H1 (cell line): Measurements from ENCODE around the gene RAD51B. TPM values are rescaled to one million over a fixed set of nuclear protein-coding genes. Genes with fewer than 3 reads are reported as not detected.

Experiments
- CTCF ChIA-PET: fragments of 300-600 bp; sonication (Branson Sonifier 250); formaldehyde crosslinking; loops from one replicate; lab custom pipeline; 2021; ENCODE audit not compliant: partially characterized antibody; lab: Charles Lee
- POLR2A ChIA-PET: fragments of 300-600 bp; sonication (Branson Sonifier 250); formaldehyde crosslinking; loops from one replicate; lab custom pipeline; 2021; ENCODE audit warnings: inconsistent platforms; ENCODE audit not compliant: partially characterized antibody; lab: Charles Lee
- DNase-seq, 2 experiments: peaks; one replicate each; pipeline versions ENCODE4 v3.0.0 to v3.0.0-alpha.2; 2010 to 2022; ENCODE audit warnings: low spot score in 2 of 2, low read depth in 1 of 2, mixed read lengths in 1 of 2
- FAIRE-seq: peaks from 2 replicates; lab custom pipeline; 2011; peaks lifted over from hg19 to GRCh38; lab: Jason Lieb, UNC
- H2AFZ ChIP-seq: 2 replicates; pipeline ENCODE4 v1.8.1; 2012; ENCODE audit warnings: low read length, inconsistent platforms
- H2AK5ac ChIP-seq: 2 replicates; pipeline ENCODE4 v1.6.1; 2013; ENCODE audit warnings: low read depth, low read length
- H2BK120ac ChIP-seq: replicated peaks from 2 replicates; pipeline ENCODE3; 2013; ENCODE audit warnings: low read depth, low read length, inconsistent platforms
- H2BK12ac ChIP-seq: 2 replicates; pipeline ENCODE4 v1.6.1; 2013; ENCODE audit warnings: low read depth, low read length
- H2BK15ac ChIP-seq: 2 replicates; pipeline ENCODE4 v1.6.1; 2013; ENCODE audit warnings: low read length
- H2BK20ac ChIP-seq: 2 replicates; pipeline ENCODE4 v1.6.1; 2013; ENCODE audit warnings: low read length
- H2BK5ac ChIP-seq: 2 replicates; pipeline ENCODE4 v1.6.1; 2013; ENCODE audit warnings: low read depth, low read length
- H3K14ac ChIP-seq: 2 replicates; pipeline ENCODE4 v1.6.1; 2013; ENCODE audit warnings: inconsistent platforms; ENCODE audit not compliant: insufficient read length
- H3K18ac ChIP-seq: 2 replicates; pipeline ENCODE4 v1.6.1; 2013; ENCODE audit warnings: low read length; ENCODE audit errors: extremely low read depth
- H3K23ac ChIP-seq: 2 replicates; pipeline ENCODE4 v1.6.1; 2013; ENCODE audit warnings: inconsistent platforms; ENCODE audit not compliant: insufficient read length
- H3K23me2 ChIP-seq: 2 replicates; pipeline ENCODE4 v1.6.1; 2013; ENCODE audit warnings: low read depth, low read length
- H3K27ac ChIP-seq: 2 replicates; pipeline ENCODE4 v1.6.1; 2011; ENCODE audit warnings: low read depth, low read length, inconsistent platforms
- H3K27me3 ChIP-seq, 4 experiments: replicated peaks in 1 of 4; 1 replicate in 1 of 4; 2 replicates in 3 of 4; pipeline versions ENCODE4 v1.6.1 to v1.8.1; 2011 to 2013; ENCODE audit warnings: low read length in 3 of 4, mild to moderate bottlenecking in 3 of 4, inconsistent platforms in 2 of 4, mixed read lengths in 2 of 4, moderate library complexity in 1 of 4; ENCODE audit not compliant: control insufficient read depth in 3 of 4, insufficient read depth in 3 of 4; ENCODE audit errors: extremely low read depth in 1 of 4
- H3K36me3 ChIP-seq, 4 experiments: 2 replicates each; pipeline versions ENCODE4 v1.6.1 to v1.8.1; 2011 to 2013; ENCODE audit warnings: mild to moderate bottlenecking in 4 of 4, low read length in 3 of 4, moderate library complexity in 2 of 4, control low read depth in 1 of 4, inconsistent platforms in 1 of 4; ENCODE audit not compliant: insufficient read depth in 4 of 4, control insufficient read depth in 2 of 4
- H3K4ac ChIP-seq: replicated peaks from 2 replicates; pipeline ENCODE3; 2013; ENCODE audit warnings: low read length, low read depth, mixed read lengths, inconsistent platforms; ENCODE audit not compliant: insufficient read length
- H3K4me1 ChIP-seq, 4 experiments: replicated peaks in 1 of 4; 1 replicate in 1 of 4; 2 replicates in 3 of 4; pipeline versions ENCODE4 v1.6.1 to v1.8.1; 2011 to 2013; ENCODE audit warnings: low read length in 3 of 4, inconsistent platforms in 2 of 4, mixed read lengths in 1 of 4; ENCODE audit not compliant: insufficient read depth in 4 of 4, control insufficient read depth in 3 of 4
- H3K4me2 ChIP-seq, 2 experiments: 2 replicates each; pipeline versions ENCODE4 v1.6.1 to v1.8.1; 2011 to 2013; ENCODE audit warnings: low read depth in 2 of 2, low read length in 2 of 2, control low read depth in 1 of 2, inconsistent platforms in 1 of 2, mild to moderate bottlenecking in 1 of 2; ENCODE audit not compliant: insufficient read depth in 1 of 2
- H3K4me3 ChIP-seq, 4 experiments: fragments of 200-600, 300-600 bp in 1 of 4; sonication (generic), shearing (Covaris generic), sonication (Bioruptor Twin) in 1 of 4; 2 replicates each; pipeline versions ENCODE4 v1.5.1 to v1.8.1; 2011 to 2016; ENCODE audit warnings: low read length in 4 of 4, low read depth in 3 of 4, control low read depth in 2 of 4, inconsistent platforms in 2 of 4, mild to moderate bottlenecking in 2 of 4, mixed read lengths in 1 of 4, moderate library complexity in 1 of 4; ENCODE audit not compliant: insufficient read depth in 2 of 4; ENCODE audit errors: extremely low read depth in 1 of 4
- H3K56ac ChIP-seq: replicated peaks from 2 replicates; pipeline ENCODE3; 2013; ENCODE audit warnings: low read depth, mild to moderate bottlenecking, mixed read lengths, low read length, inconsistent platforms; ENCODE audit not compliant: insufficient read length
- H3K79me1 ChIP-seq: 2 replicates; pipeline ENCODE4 v1.6.1; 2013; ENCODE audit warnings: low read depth, low read length, control low read depth
- H3K79me2 ChIP-seq, 2 experiments: 2 replicates each; pipeline versions ENCODE4 v1.6.1 to v1.8.1; 2012 to 2013; ENCODE audit warnings: low read length in 2 of 2, mild to moderate bottlenecking in 2 of 2, inconsistent platforms in 1 of 2; ENCODE audit not compliant: insufficient read depth in 2 of 2, control insufficient read depth in 1 of 2
- H3K9ac ChIP-seq, 4 experiments: replicated peaks in 1 of 4; 1 replicate in 1 of 4; 2 replicates in 3 of 4; pipeline versions ENCODE4 v1.6.1 to v1.8.1; 2011 to 2013; ENCODE audit warnings: low read depth in 3 of 4, low read length in 3 of 4, control low read depth in 2 of 4, mild to moderate bottlenecking in 2 of 4, moderate library complexity in 2 of 4, inconsistent platforms in 1 of 4; ENCODE audit errors: extremely low read depth in 1 of 4
- H3K9me3 ChIP-seq, 2 experiments: 2 replicates each; pipeline versions ENCODE4 v1.6.1 to v1.8.1; 2012 to 2013; ENCODE audit warnings: mild to moderate bottlenecking in 2 of 2, moderate library complexity in 2 of 2, control low read depth in 1 of 2, inconsistent platforms in 1 of 2, low read depth in 1 of 2, low read length in 1 of 2, mixed read lengths in 1 of 2; ENCODE audit not compliant: insufficient read depth in 2 of 2
- H4K20me1 ChIP-seq, 2 experiments: replicated peaks in 1 of 2; 2 replicates each; pipeline versions ENCODE3 to v1.8.1; 2011 to 2013; ENCODE audit warnings: inconsistent platforms in 2 of 2, low read length in 2 of 2, mild to moderate bottlenecking in 1 of 2; ENCODE audit not compliant: insufficient read depth in 2 of 2, control insufficient read depth in 1 of 2
- H4K5ac ChIP-seq: 2 replicates; pipeline ENCODE4 v1.6.1; 2013; ENCODE audit warnings: low read length, low read depth, mixed read lengths, inconsistent platforms; ENCODE audit not compliant: insufficient read length
- H4K8ac ChIP-seq: 2 replicates; pipeline ENCODE4 v1.8.0; 2013; ENCODE audit warnings: mild to moderate bottlenecking, moderate library complexity, low read length, inconsistent platforms; ENCODE audit not compliant: insufficient read depth; ENCODE audit errors: extremely low read depth
- H4K91ac ChIP-seq: replicated peaks from 2 replicates; pipeline ENCODE3; 2013; ENCODE audit warnings: low read length, mixed read lengths, inconsistent platforms; ENCODE audit not compliant: insufficient read length
- BCL11A ChIP-seq, 2 experiments: IDR thresholded peaks; one replicate each; pipeline ENCODE4 v1.6.1; 2011; ENCODE audit warnings: low read depth in 2 of 2, low read length in 2 of 2, mild to moderate bottlenecking in 2 of 2
- CBX5 ChIP-seq: fragments of 300-800, 300-1000 bp; sonication (generic); IDR thresholded peaks from 2 replicates; pipeline ENCODE4 v1.7.1; 2016; ENCODE audit warnings: antibody characterized with exemption, low read length, low read depth
- CEBPB ChIP-seq: IDR thresholded peaks from 2 replicates; pipeline ENCODE4 v1.6.1; 2012; ENCODE audit warnings: low read depth, low read length
- EP300 ChIP-seq, 2 experiments: IDR thresholded peaks; 1 replicate in 1 of 2; 2 replicates in 1 of 2; pipeline ENCODE4 v1.6.1; 2011 to 2012; ENCODE audit warnings: low read depth in 2 of 2, low read length in 2 of 2, mild to moderate bottlenecking in 2 of 2, borderline replicate concordance in 1 of 2, inconsistent platforms in 1 of 2, moderate library complexity in 1 of 2
- HDAC6 ChIP-seq: IDR thresholded peaks from one replicate; pipeline ENCODE4 v1.7.1; 2012; ENCODE audit warnings: low read depth, mild to moderate bottlenecking, inconsistent platforms, low read length, moderate library complexity
- KDM1A ChIP-seq: fragments of 200-600, 300-600 bp; sonication (generic); IDR thresholded peaks from 2 replicates; pipeline ENCODE4 v1.7.1; 2016; ENCODE audit warnings: mild to moderate bottlenecking, low read length, borderline replicate concordance
- NRF1 ChIP-seq: IDR thresholded peaks from 2 replicates; pipeline ENCODE4 v1.6.1; 2011; ENCODE audit warnings: mild to moderate bottlenecking, low read depth, low read length, improper control_type of control experiment
- RNF2 ChIP-seq: fragments of 200-900, 300-1000 bp; sonication (generic); IDR thresholded peaks from 2 replicates; pipeline ENCODE4 v1.7.1; 2016; ENCODE audit warnings: borderline replicate concordance, low read depth, mild to moderate bottlenecking, antibody characterized with exemption, low read length; ENCODE audit not compliant: poor library complexity, severe bottlenecking; ENCODE audit errors: missing control alignments
- SIX5 ChIP-seq: IDR thresholded peaks from 2 replicates; pipeline ENCODE4 v1.6.1; 2011; ENCODE audit warnings: mild to moderate bottlenecking, low read depth, low read length
- SP2 ChIP-seq: IDR thresholded peaks from 2 replicates; pipeline ENCODE4 v1.6.1; 2012; ENCODE audit warnings: mild to moderate bottlenecking, low read length, inconsistent platforms
- TAF1 ChIP-seq: IDR thresholded peaks from 2 replicates; pipeline ENCODE4 v1.6.1; 2011; ENCODE audit warnings: mild to moderate bottlenecking, low read depth, low read length
- TEAD4 ChIP-seq: IDR thresholded peaks from 2 replicates; pipeline ENCODE4 v1.6.1; 2012; ENCODE audit warnings: low read depth, low read length, inconsistent platforms, mixed read lengths
- ZNF274 ChIP-seq: IDR thresholded peaks from 2 replicates; pipeline ENCODE4 v1.7.0; 2012; ENCODE audit warnings: low read length, borderline replicate concordance; ENCODE audit errors: extremely low read depth
- WGBS, 2 experiments: shearing (Covaris generic) in 1 of 2; methylation state at CpG; one replicate each; pipeline versions ENCODE4 v1.1.6 to v1.1.7; 2013 to 2015; ENCODE audit warnings: low lambda C conversion rate in 2 of 2, mixed read lengths in 2 of 2, inconsistent platforms in 1 of 2, low coverage in 1 of 2, missing lambda C conversion rate in 1 of 2; ENCODE audit not compliant: insufficient replicate concordance in 2 of 2, insufficient coverage in 1 of 2, insufficient read length in 1 of 2; ENCODE audit errors: extremely low coverage in 1 of 2, missing lambda C conversion rate in 1 of 2; 5-methylcytosine and 5-hydroxymethylcytosine counted together
- polyA plus RNA-seq, 7 experiments: library from polyadenylated mRNA; depleted of rRNA in 3 of 7; stranded (reverse) in 5 of 7; unstranded in 2 of 7; fragments of >200 nt in 5 of 7; fragments of 200-250 nt in 2 of 7; gene quantifications; 1 replicate in 5 of 7; 2 replicates in 1 of 7; 4 replicates in 1 of 7; pipeline versions ENCODE4 v1.2.1 to v1.2.3, GENCODE V29; 2011 to 2013; ENCODE audit warnings: missing spikeins in 2 of 7, mixed read lengths in 2 of 7
- total RNA-seq: library from RNA; stranded (reverse); fragmentation: NEBNext Ultra II Directional; extraction: Animal tissue kit (Norgen Biotek cat#: 25700); gene quantifications from 2 replicates; pipeline ENCODE4 v1.2.1, GENCODE V29; 2021

RAD51B gene
- total and polyA plus RNA-seq, 2 of the 8 experiments (the other 6 are each of a cell fraction or from before 2014, with no cell fraction given): 3.9 to 14.9 TPM

DNA sequence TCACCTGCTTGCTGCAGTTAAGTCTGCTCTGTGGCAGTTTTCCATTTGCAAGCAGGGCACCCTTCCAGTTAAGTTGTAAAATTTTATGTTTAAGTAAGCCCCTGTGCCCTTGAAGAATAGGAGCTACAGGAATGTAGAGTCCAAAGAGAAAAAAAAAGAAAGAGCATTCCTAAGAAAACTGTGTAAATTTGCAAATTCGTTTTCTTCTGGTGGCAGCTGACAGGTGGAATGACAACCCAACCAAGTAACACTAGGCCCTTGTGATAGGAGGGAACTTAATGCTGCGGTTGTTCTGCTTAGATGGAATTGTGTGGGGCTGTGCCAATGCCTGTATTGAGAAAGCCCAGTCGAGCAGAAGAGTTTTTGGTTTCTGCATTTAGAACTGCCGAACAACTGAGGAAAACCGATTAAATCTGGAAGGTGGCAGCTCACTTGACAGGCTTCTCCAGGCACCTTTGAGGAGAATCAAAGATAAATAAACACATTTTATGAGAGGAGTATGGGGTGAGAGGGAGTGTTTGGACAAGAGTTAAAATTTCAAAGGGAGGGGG is 280.0 kb downstream of the RAD51B start:
- ChIA-PET POLR2A (no interaction called here), CTCF (no interaction called here)
- H3K79me2 ChIP-seq: no peaks in the 10 kb centered on the region
- H2BK120ac ChIP-seq: no peak overlapping the region
- H3K4me2 ChIP-seq: no peak overlapping the region
- no peak overlapping the region for H3K9ac ChIP-seq
- H3K23me2 ChIP-seq: no peaks in the 10 kb centered on the region
- H2AK5ac ChIP-seq: no peak overlapping the region
- no peaks in the 10 kb centered on the region for H4K20me1 ChIP-seq
- no peak overlapping the region for H4K5ac ChIP-seq
- no peak overlapping the region for H2BK20ac ChIP-seq
- no peak overlapping the region for H3K14ac ChIP-seq
- H3K4me1 ChIP-seq: no peaks in the 10 kb centered on the region
- peak overlapping the region; percentile 12 for H3K56ac ChIP-seq
- H2BK5ac ChIP-seq: no peak overlapping the region
- no peak overlapping the region for H2AFZ ChIP-seq
- H3K79me1 ChIP-seq: no peaks in the 10 kb centered on the region
- H2BK15ac ChIP-seq: no peak overlapping the region
- H3K4me3 ChIP-seq: no peak overlapping the region
- peaks cover 0 to 6% (median 2%) of the 10 kb centered on the region in 4 experiments; a peak in 2 of 8 replicates for H3K36me3 ChIP-seq
- H4K91ac ChIP-seq: no peak overlapping the region
- H4K8ac ChIP-seq: no peak overlapping the region
- H3K18ac ChIP-seq: no peak overlapping the region
- H3K27ac ChIP-seq: no peak overlapping the region
- no peak for FAIRE-seq
- H3K27me3 ChIP-seq: no peaks in the 10 kb centered on the region
- no peak overlapping the region for H3K4ac ChIP-seq
- WGBS, 2 experiments: 91% methylated on average over 5 of the region's 5 CpGs; no CpG with 5 or more reads in 1 of the 2 experiments
- DNase-seq: no peak
- H3K9me3 ChIP-seq: peaks cover 28 to 32% of the 10 kb centered on the region in 2 experiments
- H3K23ac ChIP-seq: no peak overlapping the region
- no peak overlapping the region for H2BK12ac ChIP-seq
- TF ChIP-seq TAF1 (no peak), SIX5 (no peak), TEAD4 (no peak), EP300 (IDR thresholded peaks at IDR 0.05; ENCODE audit: borderline replicate concordance in 1 of 2, low read depth in 2 of 2, low read length in 2 of 2) (no peak), NRF1 (no peak), SP2 (no peak), BCL11A (IDR thresholded peaks at IDR 0.05; ENCODE audit: low read depth in 2 of 2, low read length in 2 of 2) (no peak), KDM1A (no peak), CEBPB (no peak), ZNF274 (no peak), HDAC6 (no peak), CBX5 (no peak), RNF2 (no peak)
